HepG2 (cell line): ENCODE results near the gene CACNA1G. TPM values are rescaled to one million over a fixed set of nuclear protein-coding genes. Genes with fewer than 3 reads are reported as not detected.

Experiments
- ATAC-seq: fragments of 200-7000 bp; cut with Tn5 transposase; 3 replicates; pipeline ENCODE4 v1.9.1; 2020; ENCODE audit warnings: mild to moderate bottlenecking, moderate library complexity
- BruUV-seq: library from RNA; stranded (reverse); fragments of 400-500 nt; replicated peaks from 2 replicates; lab custom pipeline; 2021; lab: Mats Ljungman, UMichigan
- CTCF ChIA-PET: fragments of 300-600 bp; formaldehyde crosslinking; extraction: SDS; loops from one replicate; lab custom pipeline; 2021; ENCODE audit warnings: low total read pairs, inconsistent platforms, low intra/inter-chr PET ratio; lab: Yijun Ruan, JAX
- POLR2A ChIA-PET: fragments of 350-600 bp; sonication (Branson Sonifier 250); formaldehyde crosslinking; loops from one replicate; lab custom pipeline; 2020; ENCODE audit warnings: antibody characterized with exemption, inconsistent platforms; lab: Yijun Ruan, JAX
- DNase-seq: peaks from one replicate; pipeline ENCODE4 v3.0.0-alpha.2; 2015; ENCODE audit warnings: low spot score
- FAIRE-seq: peaks from 3 replicates; lab custom pipeline; 2011; peaks lifted over from hg19 to GRCh38; lab: Jason Lieb, UNC
- H2AFZ ChIP-seq: one replicate; pipeline ENCODE4 v1.6.1; 2011; ENCODE audit warnings: low read length, inconsistent platforms
- H3K27ac ChIP-seq: fragments of 300-600 bp; 3 replicates; pipeline ENCODE4 v1.8.0; 2011; ENCODE audit warnings: mixed run types, mild to moderate bottlenecking, mixed read lengths, low read length, inconsistent platforms; ENCODE audit not compliant: insufficient read depth; ENCODE audit errors: extremely low read length
- H3K27me3 ChIP-seq, 2 experiments: fragments of 200-600 bp in 1 of 2; 2 replicates in 1 of 2; 3 replicates in 1 of 2; pipeline versions ENCODE4 v1.6.0 to v1.8.0; 2011; ENCODE audit warnings: low read length in 2 of 2, mild to moderate bottlenecking in 2 of 2, moderate library complexity in 2 of 2, inconsistent platforms in 1 of 2; ENCODE audit not compliant: insufficient read depth in 2 of 2, control insufficient read depth in 1 of 2
- H3K36me3 ChIP-seq, 2 experiments: fragments of 200-600 bp in 1 of 2; replicated peaks in 1 of 2; 2 replicates in 1 of 2; 3 replicates in 1 of 2; pipeline versions ENCODE4 v1.5.1 to v1.8.0; 2011; ENCODE audit warnings: low read length in 2 of 2, inconsistent platforms in 1 of 2; ENCODE audit not compliant: insufficient read depth in 2 of 2, control insufficient read depth in 1 of 2
- H3K4me1 ChIP-seq: 2 replicates; pipeline ENCODE4 v1.5.1; 2012; ENCODE audit warnings: low read length, inconsistent platforms; ENCODE audit not compliant: insufficient read depth
- H3K4me2 ChIP-seq: 2 replicates; pipeline ENCODE4 v1.6.0; 2011; ENCODE audit warnings: low read depth, low read length, inconsistent platforms
- H3K4me3 ChIP-seq, 3 experiments: fragments of 200-600 bp in 1 of 3; sonication (generic), shearing (Covaris generic) in 1 of 3; replicated peaks in 1 of 3; 2 replicates each; pipeline ENCODE4 v1.5.1; 2011 to 2016; ENCODE audit warnings: low read length in 3 of 3, inconsistent platforms in 2 of 3, low read depth in 2 of 3, mild to moderate bottlenecking in 2 of 3, control low read depth in 1 of 3, mixed read lengths in 1 of 3; ENCODE audit not compliant: insufficient read depth in 1 of 3
- H3K79me2 ChIP-seq: one replicate; pipeline ENCODE4 v1.6.1; 2011; ENCODE audit warnings: low read length, inconsistent platforms; ENCODE audit not compliant: insufficient read depth
- H3K9ac ChIP-seq: 2 replicates; pipeline ENCODE4 v1.6.0; 2011; ENCODE audit warnings: mild to moderate bottlenecking, low read depth, low read length, inconsistent platforms; ENCODE audit not compliant: insufficient read depth
- H3K9me3 ChIP-seq: 2 replicates; pipeline ENCODE4 v1.5.1; 2012; ENCODE audit warnings: mild to moderate bottlenecking, low read length
- H4K20me1 ChIP-seq: 2 replicates; pipeline ENCODE4 v1.6.0; 2011; ENCODE audit warnings: inconsistent platforms, mild to moderate bottlenecking, low read length, moderate library complexity; ENCODE audit not compliant: insufficient read depth
- ADNP ChIP-seq: sonication (generic); formaldehyde crosslinking; IDR thresholded peaks from 2 replicates; pipeline ENCODE4 v1.4.0; 2020; ENCODE audit warnings: missing genetic modification reagents
- NFYC ChIP-seq: IDR thresholded peaks from 2 replicates; pipeline ENCODE4 v1.6.1; 2016; ENCODE audit warnings: missing genetic modification reagents, missing compliant biosample characterization
- PHB2 ChIP-seq: fragments of 450-650 bp; IDR thresholded peaks from 2 replicates; pipeline ENCODE4 v1.6.1; 2018; ENCODE audit not compliant: partially characterized antibody
- POLR2A ChIP-seq, 2 experiments: IDR thresholded peaks; 2 replicates each; pipeline ENCODE4 v1.6.1; 2011; ENCODE audit warnings: low read depth in 2 of 2, low read length in 2 of 2, mild to moderate bottlenecking in 1 of 2, moderate library complexity in 1 of 2; ENCODE audit not compliant: insufficient read depth in 1 of 2
- SAP130 ChIP-seq: IDR thresholded peaks from 2 replicates; pipeline ENCODE4 v1.6.1; 2016; ENCODE audit warnings: low read depth
- SMYD3 ChIP-seq: sonication (generic); formaldehyde crosslinking; IDR thresholded peaks from 2 replicates; pipeline ENCODE4 v1.8.1; 2023; ENCODE audit warnings: mild to moderate bottlenecking, missing genetic modification reagents
- ZKSCAN8 ChIP-seq: IDR thresholded peaks from 2 replicates; pipeline ENCODE4 v1.6.1; 2016; ENCODE audit warnings: borderline replicate concordance, missing genetic modification reagents, missing compliant biosample characterization
- ZNF619 ChIP-seq: sonication (generic); formaldehyde crosslinking; IDR thresholded peaks from 2 replicates; pipeline ENCODE4 v1.4.0; 2020; ENCODE audit warnings: mild to moderate bottlenecking, missing genetic modification reagents
- WGBS: methylation state at CpG from one replicate; pipeline ENCODE4 v1.1.6; 2017; ENCODE audit warnings: low lambda C conversion rate; 5-methylcytosine and 5-hydroxymethylcytosine counted together
- in situ Hi-C: cut with HindIII; loops from 2 replicates; pipeline ENCODE4 v1.10.0; 2017; ENCODE audit warnings: low pct_unique_long_range_greater_than_20kb; ENCODE audit not compliant: extremely low pct_ligation_motif_present
- intact Hi-C: fragments of 100-400 bp; cut with micrococcal nuclease; formaldehyde crosslinking; loops from one replicate; pipeline ENCODE4 v1.10.0; 2022; ENCODE audit not compliant: unreplicated experiment
- polyA plus RNA-seq, 8 experiments: library from polyadenylated mRNA; depleted of rRNA in 3 of 8; stranded (reverse) in 7 of 8; unstranded in 1 of 8; fragments of >200 nt; fragmentation: Illumina TruSeq in 4 of 8; extraction: Trizol in 4 of 8; gene quantifications; 2 replicates each; pipeline versions ENCODE4 v1.2.1 to v1.2.3, GENCODE V29; 2011 to 2016; ENCODE audit warnings: low read depth in 4 of 8, missing spikeins in 1 of 8, mixed read lengths in 1 of 8; ENCODE audit not compliant: insufficient read depth in 1 of 8
- total RNA-seq, 5 experiments: library from RNA; depleted of rRNA; stranded (reverse); fragments of >200 nt; fragmentation: Illumina TruSeq; extraction: Trizol; gene quantifications; 2 replicates each; pipeline ENCODE4 v1.2.3, GENCODE V29; 2016; ENCODE audit warnings: low read depth in 1 of 5
- TF ChIP-seq, protein P1 (sequence below): sonication (generic); formaldehyde crosslinking; IDR thresholded peaks from 2 replicates; pipeline ENCODE4 v1.4.0; 2020; ENCODE audit warnings: mild to moderate bottlenecking, missing genetic modification reagents
- TF ChIP-seq, protein P2 (sequence below): sonication (generic); formaldehyde crosslinking; IDR thresholded peaks from 2 replicates; pipeline ENCODE4 v1.5.0; 2020; ENCODE audit warnings: missing genetic modification reagents
- TF ChIP-seq, protein P3 (sequence below): sonication (generic); formaldehyde crosslinking; IDR thresholded peaks from 2 replicates; pipeline ENCODE4 v1.4.0; 2020; ENCODE audit warnings: low read depth, mild to moderate bottlenecking, missing genetic modification reagents

CACNA1G gene
- total and polyA plus RNA-seq, 2 of the 13 experiments (the other 11 are each of a cell fraction or from before 2014, with no cell fraction given) = 0.02 TPM; not detected in 1

DNA sequence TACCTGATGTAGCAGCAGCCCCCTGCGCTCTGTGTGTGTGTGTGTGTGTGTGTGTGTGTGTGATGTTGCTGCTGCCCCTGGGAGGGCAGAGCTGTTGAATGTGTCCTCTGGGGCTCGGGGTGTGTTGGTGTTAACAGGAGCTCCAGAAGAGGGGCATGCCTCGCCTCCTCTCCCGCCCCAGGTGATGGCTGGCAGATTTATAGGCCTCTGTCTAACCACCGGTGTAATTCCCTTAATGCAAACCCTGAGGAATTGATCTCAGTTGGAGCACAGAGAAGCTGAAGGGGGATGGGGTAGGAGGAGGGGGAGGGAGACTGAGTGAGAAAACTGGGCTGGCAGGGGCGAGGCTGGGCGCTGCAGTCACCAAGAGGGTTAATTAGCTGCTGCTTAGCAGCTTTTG lies 10.0 kb downstream of the CACNA1G start (continued):
- TF ChIP-seq POLR2A (IDR thresholded peaks at IDR 0.05; ENCODE audit: insufficient read depth in 1 of 2, low read depth in 2 of 2, low read length in 2 of 2) (no peak), PHB2 (no peak), ZNF619 (no peak), SAP130 (CRISPR knock-in tag) (no peak), ZKSCAN8 (CRISPR knock-in tag) (no peak), NFYC (CRISPR knock-in tag) (no peak), ADNP (CRISPR knock-in tag) (no peak)
- TF ChIP-seq, protein P1, sequence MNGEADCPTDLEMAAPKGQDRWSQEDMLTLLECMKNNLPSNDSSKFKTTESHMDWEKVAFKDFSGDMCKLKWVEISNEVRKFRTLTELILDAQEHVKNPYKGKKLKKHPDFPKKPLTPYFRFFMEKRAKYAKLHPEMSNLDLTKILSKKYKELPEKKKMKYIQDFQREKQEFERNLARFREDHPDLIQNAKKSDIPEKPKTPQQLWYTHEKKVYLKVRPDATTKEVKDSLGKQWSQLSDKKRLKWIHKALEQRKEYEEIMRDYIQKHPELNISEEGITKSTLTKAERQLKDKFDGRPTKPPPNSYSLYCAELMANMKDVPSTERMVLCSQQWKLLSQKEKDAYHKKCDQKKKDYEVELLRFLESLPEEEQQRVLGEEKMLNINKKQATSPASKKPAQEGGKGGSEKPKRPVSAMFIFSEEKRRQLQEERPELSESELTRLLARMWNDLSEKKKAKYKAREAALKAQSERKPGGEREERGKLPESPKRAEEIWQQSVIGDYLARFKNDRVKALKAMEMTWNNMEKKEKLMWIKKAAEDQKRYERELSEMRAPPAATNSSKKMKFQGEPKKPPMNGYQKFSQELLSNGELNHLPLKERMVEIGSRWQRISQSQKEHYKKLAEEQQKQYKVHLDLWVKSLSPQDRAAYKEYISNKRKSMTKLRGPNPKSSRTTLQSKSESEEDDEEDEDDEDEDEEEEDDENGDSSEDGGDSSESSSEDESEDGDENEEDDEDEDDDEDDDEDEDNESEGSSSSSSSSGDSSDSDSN (CRISPR knock-in tag) = no peak

GRCh38 chr17:50571681-50572080 lies 11.2 kb downstream of the CACNA1G start:
- no TSS peak for BruUV-seq
- POLR2A ChIA-PET = no interaction called here
- H3K36me3 ChIP-seq = no peaks in the 10 kb centered on the region
- no peak for FAIRE-seq
- no peak overlapping the region for H3K4me3 ChIP-seq
- H3K4me2 ChIP-seq = no peak overlapping the region
- H3K4me1 ChIP-seq = no peaks in the 10 kb centered on the region
- H4K20me1 ChIP-seq = no peaks in the 10 kb centered on the region
- CTCF ChIA-PET = no interaction called here
- ATAC-seq = no peak
- no peak overlapping the region for H3K27ac ChIP-seq
- no peaks in the 10 kb centered on the region for H3K9me3 ChIP-seq
- in situ Hi-C loops = no loop called here
- no peak for DNase-seq
- no peak overlapping the region for H3K9ac ChIP-seq
- WGBS = 56% methylated on average over 8 of the region's 19 CpGs
- peaks cover 21 to 91% of the 10 kb centered on the region in 2 experiments for H3K27me3 ChIP-seq
- intact Hi-C loops = no loop called here
- no peak overlapping the region for H2AFZ ChIP-seq
- TF ChIP-seq SMYD3 (CRISPR knock-in tag) = no peak
- TF ChIP-seq, protein P2, sequence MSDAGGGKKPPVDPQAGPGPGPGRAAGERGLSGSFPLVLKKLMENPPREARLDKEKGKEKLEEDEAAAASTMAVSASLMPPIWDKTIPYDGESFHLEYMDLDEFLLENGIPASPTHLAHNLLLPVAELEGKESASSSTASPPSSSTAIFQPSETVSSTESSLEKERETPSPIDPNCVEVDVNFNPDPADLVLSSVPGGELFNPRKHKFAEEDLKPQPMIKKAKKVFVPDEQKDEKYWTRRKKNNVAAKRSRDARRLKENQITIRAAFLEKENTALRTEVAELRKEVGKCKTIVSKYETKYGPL = no peak
- TF ChIP-seq, protein P3, sequence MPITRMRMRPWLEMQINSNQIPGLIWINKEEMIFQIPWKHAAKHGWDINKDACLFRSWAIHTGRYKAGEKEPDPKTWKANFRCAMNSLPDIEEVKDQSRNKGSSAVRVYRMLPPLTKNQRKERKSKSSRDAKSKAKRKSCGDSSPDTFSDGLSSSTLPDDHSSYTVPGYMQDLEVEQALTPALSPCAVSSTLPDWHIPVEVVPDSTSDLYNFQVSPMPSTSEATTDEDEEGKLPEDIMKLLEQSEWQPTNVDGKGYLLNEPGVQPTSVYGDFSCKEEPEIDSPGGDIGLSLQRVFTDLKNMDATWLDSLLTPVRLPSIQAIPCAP (CRISPR knock-in tag) = no peak
- no peaks in the 10 kb centered on the region for H3K79me2 ChIP-seq
